NCI-H2029 treated with DMSO at 0.1 percent for 48 hours (cell line): Measurements from ENCODE around the gene SORCS2.

Experiments used
- DNase-seq: peaks from one replicate; lab custom pipeline; 2025; lab: John Stamatoyannopoulos, UW

Gene SORCS2

GRCh38 chr4:7186031-7186430 lies 6.3 kb upstream of the SORCS2 start:
- no peak for DNase-seq

- DNase-seq = no peak
Observed at GRCh38 chr4:7186516-7187167, 5.7 kb upstream of the SORCS2 start.

GRCh38 chr4:7187168-7187535 lies 5.2 kb upstream of the SORCS2 start:
- DNase-seq = no peak

- no peak for DNase-seq
Observed at GRCh38 chr4:7187691-7188090, 4.6 kb upstream of the SORCS2 start.

GRCh38 chr4:7189066-7189465 lies 3.3 kb upstream of the SORCS2 start:
- DNase-seq = no peak

GRCh38 chr4:7189475-7190277 lies 2.7 kb upstream of the SORCS2 start:
- no peak for DNase-seq

- DNase-seq = no peak
Observed at GRCh38 chr4:7190278-7190594, 2.1 kb upstream of the SORCS2 start.

GRCh38 chr4:7190691-7191545 lies 1.4 kb upstream of the SORCS2 start:
- DNase-seq = no peak

- DNase-seq = no peak
Observed at GRCh38 chr4:7191546-7192251, 639 bp upstream of the SORCS2 start.

- DNase-seq = no peak
Observed at GRCh38 chr4:7193030-7193958, 956 bp downstream of the SORCS2 start.

GRCh38 chr4:7194251-7195140 lies 2.2 kb downstream of the SORCS2 start:
- peak; percentile 61 for DNase-seq

GRCh38 chr4:7195141-7195515 lies 2.8 kb downstream of the SORCS2 start:
- DNase-seq = no peak

GRCh38 chr4:7195546-7196287 lies 3.4 kb downstream of the SORCS2 start:
- no peak for DNase-seq

- DNase-seq = no peak
Observed at GRCh38 chr4:7196288-7196651, 3.9 kb downstream of the SORCS2 start.

- no peak for DNase-seq
Observed at GRCh38 chr4:7196736-7197135, 4.4 kb downstream of the SORCS2 start.

GRCh38 chr4:7197910-7198309 lies 5.6 kb downstream of the SORCS2 start:
- no peak for DNase-seq

GRCh38 chr4:7198440-7199128 lies 6.2 kb downstream of the SORCS2 start:
- DNase-seq = no peak

GRCh38 chr4:7199129-7199725 lies 6.9 kb downstream of the SORCS2 start:
- DNase-seq = no peak
